H9 (cell line): ENCODE measurements around the gene KLF15. TPM values are rescaled to one million over a fixed set of nuclear protein-coding genes. Genes with fewer than 3 reads are reported as not detected.

Source experiments
- DNase-seq: peaks from one replicate; pipeline ENCODE4 v3.0.0-alpha.2; 2017
- H2AFZ ChIP-seq: one replicate; pipeline ENCODE4 v1.6.1; 2013; ENCODE audit warnings: mild to moderate bottlenecking, low read length, control low read depth, moderate library complexity
- H2AK5ac ChIP-seq: 2 replicates; pipeline ENCODE4 v1.6.1; 2013; ENCODE audit warnings: low read length, control low read depth, mixed read lengths; ENCODE audit not compliant: insufficient read length
- H2BK120ac ChIP-seq: one replicate; pipeline ENCODE4 v1.6.1; 2013; ENCODE audit warnings: low read depth, mild to moderate bottlenecking, low read length, control low read depth, inconsistent platforms; ENCODE audit not compliant: poor library complexity, severe bottlenecking
- H2BK12ac ChIP-seq: 2 replicates; pipeline ENCODE4 v1.6.1; 2013; ENCODE audit warnings: low read length, control low read depth, mixed read lengths, low read depth; ENCODE audit not compliant: insufficient read length
- H2BK15ac ChIP-seq: 2 replicates; pipeline ENCODE4 v1.6.1; 2013; ENCODE audit warnings: low read depth, low read length, control low read depth
- H2BK20ac ChIP-seq: one replicate; pipeline ENCODE4 v1.6.1; 2013; ENCODE audit warnings: low read depth, mild to moderate bottlenecking, low read length, control low read depth, inconsistent platforms; ENCODE audit not compliant: poor library complexity, severe bottlenecking
- H2BK5ac ChIP-seq: 2 replicates; pipeline ENCODE4 v1.6.1; 2013; ENCODE audit warnings: low read length, control low read depth, mixed read lengths; ENCODE audit not compliant: insufficient read length
- H3K14ac ChIP-seq: 2 replicates; pipeline ENCODE4 v1.6.1; 2013; ENCODE audit warnings: low read length, control low read depth; ENCODE audit not compliant: insufficient read depth
- H3K18ac ChIP-seq: 2 replicates; pipeline ENCODE4 v1.6.1; 2013; ENCODE audit warnings: low read depth, mild to moderate bottlenecking, mixed read lengths, low read length, control low read depth; ENCODE audit not compliant: insufficient read length
- H3K23ac ChIP-seq: 2 replicates; pipeline ENCODE4 v1.6.1; 2013; ENCODE audit warnings: low read length, control low read depth, mixed read lengths, low read depth; ENCODE audit not compliant: insufficient read length
- H3K23me2 ChIP-seq: 2 replicates; pipeline ENCODE4 v1.6.1; 2013; ENCODE audit warnings: low read depth, mild to moderate bottlenecking, mixed read lengths, low read length, control low read depth; ENCODE audit not compliant: insufficient read length, poor library complexity, severe bottlenecking
- H3K27ac ChIP-seq: 2 replicates; pipeline ENCODE4 v1.5.1; 2013; ENCODE audit warnings: low read length, control low read depth, mixed read lengths, low read depth; ENCODE audit not compliant: insufficient read length
- H3K27me3 ChIP-seq: 2 replicates; pipeline ENCODE4 v1.6.1; 2013; ENCODE audit warnings: low read length, control low read depth, inconsistent platforms; ENCODE audit not compliant: insufficient read depth
- H3K4ac ChIP-seq: 2 replicates; pipeline ENCODE4 v1.6.1; 2013; ENCODE audit warnings: low read depth, mild to moderate bottlenecking, control low read depth, inconsistent platforms, low read length, moderate library complexity
- H3K4me1 ChIP-seq: 2 replicates; pipeline ENCODE4 v1.6.1; 2013; ENCODE audit warnings: low read length, control low read depth, inconsistent platforms; ENCODE audit not compliant: insufficient read depth
- H3K4me2 ChIP-seq: 2 replicates; pipeline ENCODE4 v1.6.1; 2013; ENCODE audit warnings: low read length, control low read depth, mixed read lengths; ENCODE audit not compliant: insufficient read length, insufficient read depth
- H3K56ac ChIP-seq: 2 replicates; pipeline ENCODE4 v1.6.1; 2013; ENCODE audit warnings: low read depth, mild to moderate bottlenecking, mixed read lengths, low read length, control low read depth; ENCODE audit not compliant: insufficient read length
- H3K79me1 ChIP-seq: 2 replicates; pipeline ENCODE4 v1.6.1; 2013; ENCODE audit warnings: low read depth, mild to moderate bottlenecking, moderate library complexity, low read length, control low read depth, inconsistent platforms; ENCODE audit not compliant: insufficient read depth, poor library complexity, severe bottlenecking
- H3K79me2 ChIP-seq: 2 replicates; pipeline ENCODE4 v1.6.1; 2013; ENCODE audit warnings: low read length, control low read depth, inconsistent platforms; ENCODE audit not compliant: insufficient read depth
- H3K9ac ChIP-seq: 2 replicates; pipeline ENCODE4 v1.6.1; 2013; ENCODE audit warnings: low read length, control low read depth, mixed read lengths; ENCODE audit not compliant: insufficient read length; ENCODE audit errors: extremely low read depth
- H3K9me3 ChIP-seq: one replicate; pipeline ENCODE4 v1.6.1; 2013; ENCODE audit warnings: low read depth, low read length, inconsistent platforms; ENCODE audit not compliant: control insufficient read depth
- H3T11ph ChIP-seq: one replicate; pipeline ENCODE4 v1.6.1; 2013; ENCODE audit warnings: mild to moderate bottlenecking, low read length, control low read depth, inconsistent platforms
- H4K20me1 ChIP-seq: one replicate; pipeline ENCODE4 v1.6.1; 2013; ENCODE audit not compliant: control insufficient read depth, insufficient read length, insufficient read depth
- H4K5ac ChIP-seq: 2 replicates; pipeline ENCODE4 v1.6.1; 2013; ENCODE audit warnings: low read depth, mild to moderate bottlenecking, mixed read lengths, low read length, control low read depth; ENCODE audit not compliant: insufficient read length
- H4K8ac ChIP-seq: replicated peaks from 2 replicates; pipeline ENCODE4 v1.6.1; 2013; ENCODE audit warnings: low read length, control low read depth, mixed read lengths, low read depth; ENCODE audit not compliant: insufficient read length
- H4K91ac ChIP-seq: 2 replicates; pipeline ENCODE4 v1.6.1; 2013; ENCODE audit warnings: low read depth, mild to moderate bottlenecking, moderate library complexity, mixed read lengths, low read length, control low read depth; ENCODE audit not compliant: insufficient read length
- H3K27ac Mint-ChIP-seq, 3 experiments: 2 replicates in 2 of 3; 3 replicates in 1 of 3; pipeline ENCODE4 v1.8.0; 2020 to 2021; ENCODE audit warnings: mixed read lengths in 3 of 3, mild to moderate bottlenecking in 1 of 3, moderate library complexity in 1 of 3
- H3K27me3 Mint-ChIP-seq: 2 replicates; pipeline ENCODE4 v1.8.0; 2021; ENCODE audit warnings: low read depth, mild to moderate bottlenecking, moderate library complexity, mixed read lengths
- H3K36me3 Mint-ChIP-seq, 3 experiments: 2 replicates in 2 of 3; 3 replicates in 1 of 3; pipeline ENCODE4 v1.8.0; 2020 to 2021; ENCODE audit warnings: low read depth in 3 of 3, mixed read lengths in 3 of 3; ENCODE audit not compliant: insufficient read depth in 1 of 3
- H3K4me1 Mint-ChIP-seq, 2 experiments: 2 replicates each; pipeline ENCODE4 v1.8.0; 2020; ENCODE audit warnings: mixed read lengths in 2 of 2
- H3K4me3 Mint-ChIP-seq, 2 experiments: 2 replicates in 1 of 2; 3 replicates in 1 of 2; pipeline ENCODE4 v1.8.0; 2020 to 2021; ENCODE audit warnings: mild to moderate bottlenecking in 2 of 2, mixed read lengths in 2 of 2, moderate library complexity in 1 of 2
- H3K9me3 Mint-ChIP-seq, 2 experiments: 2 replicates in 1 of 2; 3 replicates in 1 of 2; pipeline ENCODE4 v1.8.0; 2020; ENCODE audit warnings: mild to moderate bottlenecking in 2 of 2, mixed read lengths in 2 of 2, moderate library complexity in 1 of 2
- WGBS: extraction: QIAGEN DNeasy Blood & Tissue Kit; methylation state at CpG from one replicate; pipeline ENCODE4 v1.1.7; 2013; ENCODE audit warnings: missing lambda C conversion rate, low lambda C conversion rate, mixed read lengths; ENCODE audit not compliant: insufficient read length; ENCODE audit errors: extremely low coverage; 5-methylcytosine and 5-hydroxymethylcytosine counted together
- total RNA-seq: library from RNA; stranded (reverse); gene quantifications from 2 replicates; pipeline ENCODE4 v1.2.1, GENCODE V29; 2021
- TF ChIP-seq, protein P1 (sequence below): fragments of 200-600 bp; sonication (generic); conservative IDR thresholded peaks from 3 replicates; pipeline ENCODE4 v1.8.0; 2021; ENCODE audit warnings: antibody characterized with exemption, mild to moderate bottlenecking

The KLF15 gene
- total RNA-seq, 1 experiment from 2014 or later = 10.8 TPM

DNA sequence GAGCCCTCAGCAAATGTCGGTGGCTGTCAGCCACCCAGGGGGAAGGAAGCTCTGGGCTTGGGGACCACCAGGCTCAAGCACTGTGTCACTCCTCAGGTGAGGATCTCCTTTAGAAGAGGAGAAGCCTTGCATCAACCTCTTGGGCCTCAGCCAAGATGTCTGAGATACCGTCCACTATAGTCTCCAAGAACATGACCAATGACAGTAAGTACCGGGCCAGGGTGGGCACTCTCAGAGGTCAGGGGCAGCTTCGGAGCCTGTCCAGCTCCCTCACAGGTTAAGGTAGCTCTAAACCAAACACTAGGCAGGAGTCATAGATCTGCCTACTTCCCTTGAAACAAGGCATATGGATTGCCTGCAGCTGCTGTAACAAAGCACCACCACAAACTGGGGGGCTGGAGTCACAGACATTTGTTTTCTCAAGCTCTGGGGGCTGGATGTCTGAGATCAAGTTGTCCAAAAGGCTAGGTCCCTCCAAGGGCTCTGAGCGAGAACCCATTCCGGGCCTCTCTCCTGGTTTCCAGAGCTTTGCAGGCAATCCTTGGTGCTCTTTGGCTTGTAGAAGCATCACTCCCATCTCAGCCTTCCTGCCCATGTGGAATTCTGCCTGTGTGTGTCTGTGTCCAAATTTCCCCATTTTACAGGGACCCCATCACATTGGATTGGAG lies 38.8 kb upstream of the KLF15 start:
- TF ChIP-seq, protein P1, sequence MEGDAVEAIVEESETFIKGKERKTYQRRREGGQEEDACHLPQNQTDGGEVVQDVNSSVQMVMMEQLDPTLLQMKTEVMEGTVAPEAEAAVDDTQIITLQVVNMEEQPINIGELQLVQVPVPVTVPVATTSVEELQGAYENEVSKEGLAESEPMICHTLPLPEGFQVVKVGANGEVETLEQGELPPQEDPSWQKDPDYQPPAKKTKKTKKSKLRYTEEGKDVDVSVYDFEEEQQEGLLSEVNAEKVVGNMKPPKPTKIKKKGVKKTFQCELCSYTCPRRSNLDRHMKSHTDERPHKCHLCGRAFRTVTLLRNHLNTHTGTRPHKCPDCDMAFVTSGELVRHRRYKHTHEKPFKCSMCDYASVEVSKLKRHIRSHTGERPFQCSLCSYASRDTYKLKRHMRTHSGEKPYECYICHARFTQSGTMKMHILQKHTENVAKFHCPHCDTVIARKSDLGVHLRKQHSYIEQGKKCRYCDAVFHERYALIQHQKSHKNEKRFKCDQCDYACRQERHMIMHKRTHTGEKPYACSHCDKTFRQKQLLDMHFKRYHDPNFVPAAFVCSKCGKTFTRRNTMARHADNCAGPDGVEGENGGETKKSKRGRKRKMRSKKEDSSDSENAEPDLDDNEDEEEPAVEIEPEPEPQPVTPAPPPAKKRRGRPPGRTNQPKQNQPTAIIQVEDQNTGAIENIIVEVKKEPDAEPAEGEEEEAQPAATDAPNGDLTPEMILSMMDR = no peak
- H3K36me3 Mint-ChIP-seq = no peaks in the 10 kb centered on the region; a peak in 1 of 7 replicates
- Histone ChIP-seq H3K23ac (no peak overlapping the region), H3K27me3 (peaks cover 16% of the 10 kb centered on the region; the same call in 1 of the 2 replicates), H4K5ac (no peak overlapping the region), H4K91ac (no peak overlapping the region), H3K27ac (no peak overlapping the region), H3K79me2 (no peaks in the 10 kb centered on the region), H2BK20ac (no peak overlapping the region), H3K9me3 (no peaks in the 10 kb centered on the region), H3K79me1 (no peaks in the 10 kb centered on the region), H2AK5ac (no peak overlapping the region), H3K56ac (no peak overlapping the region), H2BK120ac (no peak overlapping the region), H3K4ac (no peak overlapping the region), H3K4me1 (no peaks in the 10 kb centered on the region), H4K8ac (no peak overlapping the region), H3K14ac (no peak overlapping the region), H3K9ac (no peak overlapping the region), H2BK15ac (no peak overlapping the region), H2BK5ac (no peak overlapping the region), H4K20me1 (no peaks in the 10 kb centered on the region), H3K4me2 (no peak overlapping the region), H2BK12ac (no peak overlapping the region), H2AFZ (no peak overlapping the region), H3K23me2 (no peaks in the 10 kb centered on the region), H3K18ac (no peak overlapping the region), H3T11ph (no peak overlapping the region)
- peaks cover 62% of the 10 kb centered on the region for H3K27me3 Mint-ChIP-seq
- no CpG with 5 or more reads among the region's 6 CpGs for WGBS
- no peak for DNase-seq
- H3K4me3 Mint-ChIP-seq = no peak overlapping the region
- no peak overlapping the region for H3K27ac Mint-ChIP-seq
- H3K9me3 Mint-ChIP-seq = no peaks in the 10 kb centered on the region; a peak in 1 of 5 replicates
- H3K4me1 Mint-ChIP-seq = peaks cover 9 to 11% of the 10 kb centered on the region in 2 experiments
